Stimulated activated CD8-positive, alpha-beta memory T cell treated with anti-CD3 and anti-CD28 coated beads, Interleukin-2, amount 100 ng/mL, for 48 hours (primary cell): ENCODE results near the gene ANKRD16.
"Not testable (repeated sequence)": the region's sequence is repeated elsewhere in the genome, so short reads cannot be mapped to it uniquely, and the experiment has no call there.

Experiments used
- DNase-seq, 2 donors: peaks; one replicate each; pipeline ENCODE4 v3.0.0-alpha.2; 2020; ENCODE audit warnings: low read depth in 2 of 2

ANKRD16 gene

GRCh38 chr10:5903563-5903962, 13.9 kb upstream of the ANKRD16 start:
- DNase-seq = no peak

DNA sequence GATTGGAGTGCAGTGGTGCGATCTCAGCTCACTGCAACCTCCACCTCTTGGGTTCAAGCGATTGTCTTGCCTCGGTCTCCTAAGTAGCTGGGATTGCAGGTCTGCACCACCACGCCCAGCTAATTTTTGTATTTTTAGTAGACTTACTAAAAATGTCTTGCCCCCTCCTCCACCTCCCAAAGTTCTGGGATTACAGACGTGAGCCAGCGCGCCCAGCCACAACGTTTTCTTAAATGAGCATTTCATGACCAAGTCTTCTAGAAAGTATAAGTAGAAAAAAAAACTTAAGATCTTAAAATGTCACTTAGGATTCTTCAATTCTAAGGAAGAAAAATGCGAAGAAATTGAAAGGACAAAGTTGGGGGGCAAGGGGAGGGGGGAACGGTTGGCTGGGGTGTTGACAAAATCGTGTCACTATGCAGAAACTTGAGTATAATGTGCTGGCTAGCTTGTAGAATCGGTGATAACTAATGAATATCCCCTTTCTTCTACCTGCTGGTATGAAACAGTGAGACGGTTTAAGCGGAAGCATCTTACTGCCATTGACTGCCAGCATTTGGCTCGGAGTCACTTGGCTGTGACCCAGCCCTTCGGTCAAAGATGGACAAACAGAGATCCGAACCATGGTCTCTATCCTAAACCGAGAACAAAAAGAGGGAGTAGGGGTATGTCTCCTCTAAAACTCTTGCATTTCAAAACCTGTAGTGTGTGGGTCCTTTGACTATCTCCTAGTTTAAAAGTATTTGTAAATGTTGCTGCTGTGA, 13.0 kb upstream of the ANKRD16 start:
- DNase-seq = no peak

DNA sequence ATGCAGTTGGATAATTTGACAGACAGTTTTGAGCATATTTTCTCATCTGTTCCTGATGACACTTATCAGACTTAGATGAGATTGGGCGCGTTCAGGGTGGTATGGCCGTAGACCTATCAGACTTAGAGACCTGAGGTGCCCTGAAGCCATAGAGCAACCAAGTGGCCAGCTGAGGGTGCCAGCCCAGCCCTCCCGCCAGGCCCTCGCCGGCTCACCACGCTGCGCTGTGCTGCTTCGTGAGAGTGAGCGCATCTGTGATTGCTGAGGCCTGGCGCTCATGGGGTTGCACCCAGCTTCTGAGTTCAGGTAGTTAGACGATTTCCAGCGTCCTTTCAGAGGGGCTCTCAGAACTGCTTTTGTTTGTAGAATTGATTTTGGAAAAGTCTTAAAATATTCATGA, 10.6 kb upstream of the ANKRD16 start:
- DNase-seq = no peak

- DNase-seq = no peak
Measured at GRCh38 chr10:5898163-5898562, 8.5 kb upstream of the ANKRD16 start.

GRCh38 chr10:5897504-5897903, 7.8 kb upstream of the ANKRD16 start:
- no peak for DNase-seq

- DNase-seq = no peak
Measured at GRCh38 chr10:5897053-5897340, 7.3 kb upstream of the ANKRD16 start.

- DNase-seq = no peak
Measured at GRCh38 chr10:5896208-5897052, 6.7 kb upstream of the ANKRD16 start.

DNA sequence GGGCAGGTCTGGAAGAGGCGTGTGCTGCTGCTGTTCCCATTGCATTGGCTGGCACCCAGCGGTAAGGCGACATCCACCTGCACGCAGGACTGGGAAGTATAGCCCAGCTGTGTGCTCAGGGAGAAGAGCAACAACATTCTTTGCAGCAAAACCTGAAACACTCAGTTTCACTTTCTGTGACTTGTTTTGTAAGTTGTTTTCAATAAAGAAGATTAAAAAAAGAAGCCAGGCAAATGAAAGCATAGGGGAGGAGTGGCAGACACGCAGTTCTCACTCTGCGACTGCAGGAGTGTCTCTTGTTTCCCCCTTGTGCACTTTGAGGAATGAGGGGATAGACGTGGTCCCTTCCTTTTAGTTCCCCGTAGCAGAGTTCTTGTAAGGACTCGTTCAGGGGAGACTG, 6.1 kb upstream of the ANKRD16 start:
- no peak for DNase-seq

GRCh38 chr10:5895365-5895764, 5.7 kb upstream of the ANKRD16 start:
- no peak for DNase-seq

GRCh38 chr10:5894873-5895272, 5.2 kb upstream of the ANKRD16 start:
- no peak for DNase-seq

GRCh38 chr10:5894403-5894802, 4.7 kb upstream of the ANKRD16 start:
- DNase-seq = no peak

DNA sequence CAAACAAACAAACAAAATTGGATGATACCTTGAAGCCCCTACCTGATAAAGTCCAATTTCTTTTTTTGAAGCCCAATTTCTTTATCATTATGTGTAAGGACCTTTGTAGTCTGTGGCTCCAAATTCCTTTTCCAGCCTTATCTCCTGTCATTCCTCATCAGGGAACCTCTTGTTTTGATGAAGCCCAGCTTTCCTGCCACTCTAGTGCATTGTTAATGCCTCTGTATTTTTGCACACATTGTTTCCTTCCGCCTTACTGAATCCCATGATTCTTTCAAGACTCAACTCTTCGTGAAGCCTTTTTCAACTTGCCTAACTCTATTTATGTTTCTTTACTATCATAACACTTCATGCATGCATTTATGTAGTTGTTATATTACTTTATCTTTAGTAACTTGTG, 3.6 kb upstream of the ANKRD16 start:
- DNase-seq = no peak

- no peak for DNase-seq
Measured at GRCh38 chr10:5892007-5892406, 2.3 kb upstream of the ANKRD16 start.

- DNase-seq = no peak
Measured at GRCh38 chr10:5891009-5891408, 1.3 kb upstream of the ANKRD16 start.

GRCh38 chr10:5890452-5890915, 791 bp upstream of the ANKRD16 start:
- peak; percentile 3 to 10 for DNase-seq

GRCh38 chr10:5888843-5889623, 660 bp downstream of the ANKRD16 start:
- peak; percentile 16 to 26 for DNase-seq

- no peak for DNase-seq
Measured at GRCh38 chr10:5888351-5888750, 1.3 kb downstream of the ANKRD16 start.

DNA sequence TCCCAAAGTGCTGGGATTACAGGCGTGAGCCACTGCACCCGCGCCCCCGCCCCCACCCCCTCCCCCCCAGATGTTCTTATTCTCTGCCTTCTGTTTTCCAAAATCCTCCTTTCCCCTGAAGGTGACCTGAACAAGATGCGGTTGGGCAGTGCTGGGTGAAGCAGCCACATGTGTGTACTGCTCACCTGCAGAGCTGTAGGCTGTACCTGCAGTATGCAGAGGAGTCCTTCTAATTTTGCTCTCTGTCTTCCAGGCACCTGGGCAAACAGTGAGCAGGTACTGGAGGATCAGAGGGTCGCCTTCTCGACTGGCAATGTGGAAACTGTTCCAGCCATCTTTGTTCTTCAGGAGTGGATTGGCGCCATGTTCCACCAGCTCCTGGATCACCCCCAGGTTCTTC, 2.1 kb downstream of the ANKRD16 start:
- DNase-seq = no peak

DNA sequence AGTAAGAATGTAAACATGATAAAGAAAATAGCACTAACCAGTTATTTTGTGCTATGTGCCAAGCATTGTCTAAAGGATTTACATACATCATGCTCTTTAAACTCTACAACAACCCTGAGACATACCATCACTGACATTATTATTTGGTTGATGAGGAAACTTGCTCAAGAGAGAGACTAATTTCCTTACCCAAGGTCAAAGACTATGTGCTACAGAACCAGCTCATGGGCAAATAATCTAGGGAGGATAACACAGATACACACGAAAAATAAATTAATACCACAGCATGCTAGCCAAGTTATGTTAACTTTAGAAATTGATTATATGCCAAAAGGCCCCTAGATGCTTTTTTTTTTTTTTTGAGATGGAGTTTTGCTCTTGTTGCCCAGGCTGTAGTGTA, 2.7 kb downstream of the ANKRD16 start:
- no peak for DNase-seq

GRCh38 chr10:5885619-5886018, 4.1 kb downstream of the ANKRD16 start:
- DNase-seq = no peak

DNA sequence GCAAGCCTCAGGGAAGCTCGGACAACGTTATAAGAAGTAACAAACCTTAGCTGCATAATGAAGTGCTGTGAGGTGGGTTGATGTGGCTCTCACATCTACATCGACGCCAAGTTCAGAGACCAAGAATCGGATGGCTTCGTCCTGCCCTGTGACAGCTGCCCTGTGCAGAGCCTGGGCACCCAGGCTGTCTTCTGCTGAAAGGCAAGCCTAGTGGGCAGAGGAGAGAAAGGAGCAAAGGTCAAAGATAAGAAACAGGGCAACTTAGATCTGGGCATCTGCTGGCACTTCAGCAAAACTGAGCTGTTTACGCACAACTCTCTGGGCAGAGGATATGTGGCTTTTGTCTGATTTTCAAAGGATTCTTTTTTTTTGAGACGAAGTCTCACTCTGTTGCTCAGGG, 6.7 kb downstream of the ANKRD16 start:
- no peak for DNase-seq

DNA sequence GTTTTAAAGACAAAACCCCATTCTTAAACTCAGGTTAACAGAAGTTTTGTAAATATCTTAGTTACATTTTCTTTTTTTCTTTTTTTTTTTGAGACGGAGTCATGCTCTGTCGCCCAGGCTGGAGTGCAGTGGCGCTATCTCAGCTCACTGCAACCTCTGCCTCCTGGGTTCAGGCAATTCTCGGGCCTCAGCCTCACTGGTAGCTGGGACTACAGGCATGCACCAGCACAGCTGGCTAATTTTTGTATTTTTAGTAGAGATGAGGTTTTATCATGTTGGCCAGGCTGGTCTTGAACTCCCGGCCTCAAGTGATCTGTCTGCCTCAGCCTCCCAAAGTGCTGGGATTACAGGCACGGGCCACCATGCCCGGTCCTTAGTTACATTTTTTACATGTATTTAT, 12.7 kb downstream of the ANKRD16 start:
- not testable (repeated sequence) for DNase-seq
